HG03378 (cell line): ENCODE measurements around the gene PDK2.

ENCODE experiments used
- ATAC-seq: cut with Tn5 transposase; IDR thresholded peaks from one replicate; pipeline ENCODE4 v1.9.1; 2021; ENCODE audit warnings: mild to moderate bottlenecking, moderate library complexity; ENCODE audit not compliant: unreplicated experiment

Gene PDK2

GRCh38 chr17:50094753-50095619 lies at the start of gene PDK2:
PDK2 (plus strand) TSS chr17:50095351; CDS start chr17:50095436, 85 bp downstream.
- peak; percentile 67 for ATAC-seq

- no peak for ATAC-seq
These were observed 49.0 kb upstream of the PDK2 start for GRCh38 chr17:50046179-50046578.

DNA sequence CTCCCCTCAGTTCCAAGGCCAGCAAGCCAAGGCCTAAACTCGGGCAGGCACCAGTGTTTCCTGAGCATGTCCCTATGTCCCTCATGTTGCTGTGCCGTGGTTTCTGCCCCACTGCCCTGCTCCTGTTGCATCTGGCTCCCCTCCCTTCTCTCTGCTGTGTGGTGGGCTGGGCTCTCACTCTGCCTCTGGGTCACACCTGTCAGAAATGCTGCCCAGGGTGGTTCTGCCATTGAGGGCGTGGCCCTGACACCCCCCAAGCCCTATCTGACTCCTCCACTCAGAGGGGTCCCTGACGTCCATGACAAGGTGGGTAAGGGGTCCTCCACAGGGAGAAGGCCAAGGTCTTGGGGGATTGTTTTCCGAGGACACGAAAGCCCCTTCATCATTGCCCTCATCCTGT lies 48.5 kb upstream of the PDK2 start:
- ATAC-seq: no peak

- ATAC-seq: no peak
These were observed 48.1 kb upstream of the PDK2 start for GRCh38 chr17:50047083-50047482.

GRCh38 chr17:50047488-50048126 lies 47.5 kb upstream of the PDK2 start:
- no peak for ATAC-seq

- no peak for ATAC-seq
These were observed 46.9 kb upstream of the PDK2 start for GRCh38 chr17:50048146-50048720.

DNA sequence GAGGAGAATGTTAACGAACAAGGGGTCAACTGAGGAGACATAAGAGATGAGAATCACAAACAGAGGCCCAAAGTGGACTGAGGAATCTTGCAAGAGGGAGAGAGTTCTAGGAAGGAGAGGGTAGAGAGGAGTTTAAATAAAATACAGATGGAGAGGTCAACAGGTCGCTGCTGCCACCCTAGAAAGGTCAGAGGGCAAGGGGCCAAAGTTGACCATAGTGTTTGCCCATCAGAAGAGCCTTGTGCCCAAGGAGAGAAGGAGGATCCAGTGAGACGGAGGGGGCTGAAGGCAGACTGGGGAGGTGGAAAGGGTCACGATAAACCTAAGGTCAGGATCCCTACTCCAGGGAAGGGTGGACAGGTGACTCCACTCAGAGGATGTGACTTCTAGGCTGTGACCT lies 46.2 kb upstream of the PDK2 start:
- no peak for ATAC-seq

DNA sequence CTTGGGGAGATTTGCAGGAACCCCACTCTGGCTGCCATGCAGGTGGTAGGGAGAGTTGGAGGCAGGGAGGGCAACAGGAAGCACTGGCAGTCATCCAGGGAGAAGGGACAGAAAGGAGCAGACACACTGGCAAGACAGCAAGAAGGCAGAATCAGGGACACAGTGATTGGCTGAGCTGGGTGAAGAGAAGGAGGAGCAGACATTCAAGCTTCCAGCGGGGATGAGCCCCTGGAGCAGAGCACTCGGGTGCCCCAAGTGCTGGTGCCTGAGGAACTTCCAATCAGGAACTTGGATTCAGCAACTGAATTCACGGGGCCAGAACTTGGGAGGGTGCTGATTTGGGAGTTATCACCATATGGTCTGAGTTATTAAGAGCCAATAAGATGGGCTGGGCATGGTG lies 45.5 kb upstream of the PDK2 start:
- ATAC-seq: no peak

- ATAC-seq: no peak
These were observed 44.6 kb upstream of the PDK2 start for GRCh38 chr17:50050431-50051032.

DNA sequence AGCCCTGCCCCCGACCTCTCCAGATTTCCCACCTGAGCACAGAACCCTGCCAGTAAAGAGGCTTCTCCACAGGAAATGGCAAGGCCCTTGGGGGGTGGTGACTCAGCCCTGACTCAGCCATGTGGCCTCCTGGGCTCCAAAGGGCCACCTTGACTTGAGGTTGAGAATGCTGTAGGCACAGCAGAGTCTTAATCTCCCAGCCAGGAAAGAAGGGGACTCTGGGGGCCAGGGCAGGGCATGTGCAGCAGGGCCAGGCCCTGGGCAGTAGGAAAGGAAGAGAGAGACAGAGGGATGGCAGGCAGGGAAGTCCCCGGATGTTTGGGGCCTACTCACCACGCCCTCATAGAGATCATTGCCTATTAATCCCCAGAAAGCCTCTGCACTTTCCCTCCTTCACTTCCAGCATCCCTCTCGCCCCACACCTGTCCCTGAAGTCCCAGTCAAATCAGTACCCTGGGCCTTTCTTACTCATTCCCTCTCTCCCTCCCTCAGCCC lies 44.0 kb upstream of the PDK2 start:
- no peak for ATAC-seq

DNA sequence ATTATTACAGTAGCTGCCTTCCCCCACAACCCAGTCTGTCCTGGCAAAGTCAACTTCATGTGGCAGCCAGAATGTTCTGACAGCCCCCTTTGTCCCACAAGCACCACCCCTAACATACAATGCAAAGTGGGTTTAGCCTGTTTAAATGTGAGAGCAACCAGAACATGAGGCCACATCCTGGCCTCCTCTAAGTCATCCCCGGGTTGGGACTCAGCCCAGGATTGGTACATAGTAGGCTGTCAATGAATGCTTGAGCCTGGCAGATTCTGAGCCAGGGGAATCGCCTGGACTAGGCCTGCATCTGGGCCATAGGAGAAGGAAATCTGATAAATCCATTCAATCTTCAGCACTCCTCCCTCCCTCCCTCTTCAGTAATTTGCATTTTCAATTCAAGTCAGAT lies 43.5 kb upstream of the PDK2 start:
- no peak for ATAC-seq

- no peak for ATAC-seq
These were observed 42.8 kb upstream of the PDK2 start for GRCh38 chr17:50052241-50052796.

GRCh38 chr17:50052822-50053653 lies 42.1 kb upstream of the PDK2 start:
- ATAC-seq: no peak

- ATAC-seq: no peak
These were observed 41.5 kb upstream of the PDK2 start for GRCh38 chr17:50053654-50053960.

GRCh38 chr17:50055055-50055425 lies 40.1 kb upstream of the PDK2 start:
- ATAC-seq: no peak

DNA sequence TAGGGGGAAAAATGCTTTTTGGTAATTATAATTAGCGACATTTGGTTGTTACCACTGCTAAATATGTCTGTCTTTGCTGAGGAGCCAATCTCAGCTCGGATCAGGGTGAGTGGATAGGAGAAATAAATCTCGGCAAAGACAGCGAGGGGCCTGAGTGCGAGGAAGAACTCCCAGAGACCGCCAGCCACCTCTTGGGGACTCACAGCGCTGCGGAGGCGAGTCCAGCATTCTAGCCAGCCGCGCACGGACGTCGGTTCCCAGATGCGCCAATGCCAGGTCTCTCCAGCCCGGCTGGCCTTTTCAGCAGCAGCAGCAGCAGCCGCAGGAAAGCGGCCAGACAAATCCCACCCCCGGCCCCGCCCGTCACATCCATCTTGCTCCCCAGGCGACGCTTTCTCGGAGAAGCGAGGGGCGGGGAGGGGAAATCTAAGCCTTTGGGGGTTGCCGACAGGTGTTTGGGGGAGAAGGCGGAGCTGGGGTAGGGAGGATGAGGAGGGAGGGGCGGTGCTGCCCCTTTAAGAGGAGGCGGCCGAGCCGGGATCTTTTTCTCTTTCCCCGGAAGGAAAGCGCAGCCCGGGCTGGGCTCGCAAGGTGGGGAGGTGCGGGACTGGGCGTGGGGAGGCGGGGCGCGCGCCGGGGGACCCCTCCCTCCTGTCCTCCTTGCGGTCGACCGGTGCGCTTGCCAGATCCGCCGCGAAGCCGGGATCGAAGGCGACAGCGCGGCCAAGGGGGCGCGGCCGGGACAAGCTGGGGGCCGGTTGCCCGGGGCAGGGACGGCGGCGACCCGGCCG lies 39.5 kb upstream of the PDK2 start, which contains the start of gene ITGA3:
Gene ITGA3 (plus strand): TSS at position 685 of the 791 bp plus-strand sequence. CDS start 330 bp downstream, outside the sequence.
- ATAC-seq: no peak

DNA sequence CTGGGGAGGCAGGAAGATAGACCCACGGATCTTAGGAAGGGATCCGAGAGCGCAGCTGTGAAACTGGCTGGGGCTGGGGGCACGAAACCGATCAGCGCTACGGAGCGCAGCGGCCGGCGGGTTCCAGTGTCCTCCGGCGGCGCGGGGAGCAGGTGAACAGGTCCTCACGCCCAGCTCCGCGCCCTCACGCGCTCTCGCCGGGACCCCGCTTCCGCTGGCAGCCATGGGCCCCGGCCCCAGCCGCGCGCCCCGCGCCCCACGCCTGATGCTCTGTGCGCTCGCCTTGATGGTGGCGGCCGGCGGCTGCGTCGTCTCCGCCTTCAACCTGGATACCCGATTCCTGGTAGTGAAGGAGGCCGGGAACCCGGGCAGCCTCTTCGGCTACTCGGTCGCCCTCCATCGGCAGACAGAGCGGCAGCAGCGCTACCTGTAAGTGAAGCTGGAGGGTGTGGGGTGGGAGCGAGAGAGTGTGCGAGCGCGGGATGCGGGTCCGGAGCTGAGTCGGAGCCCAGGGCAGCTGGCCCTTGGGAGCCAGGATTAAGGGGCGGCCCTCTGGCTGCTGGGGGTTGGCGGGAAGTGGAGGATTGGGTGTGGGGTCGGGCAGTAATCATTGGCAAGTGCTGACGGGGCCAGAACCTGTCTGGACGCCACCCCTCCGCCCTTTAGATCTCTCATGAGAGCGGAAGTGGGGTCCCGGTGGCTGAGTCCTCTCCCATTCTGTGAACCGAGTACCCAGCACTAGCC lies 38.8 kb upstream of the PDK2 start:
- no peak for ATAC-seq

- ATAC-seq: no peak
These were observed 38.2 kb upstream of the PDK2 start for GRCh38 chr17:50056961-50057330.

GRCh38 chr17:50057521-50057991 lies 37.6 kb upstream of the PDK2 start:
- ATAC-seq: no peak
